Posterior cingulate gyrus (tissue), 11 donors: ENCODE data around the gene MESP2.

ENCODE experiments used
- DNase-seq, 10 donors: peaks; one replicate each; pipeline versions ENCODE4 v3.0.0 to v3.0.0-alpha.2; 2020 to 2021; ENCODE audit warnings: mixed read lengths in 3 of 10
- intact Hi-C: fragments of 100-400 bp; cut with DNase I; formaldehyde crosslinking; loops from one replicate; pipeline ENCODE4 v1.15.1; 2023

MESP2 gene

DNA sequence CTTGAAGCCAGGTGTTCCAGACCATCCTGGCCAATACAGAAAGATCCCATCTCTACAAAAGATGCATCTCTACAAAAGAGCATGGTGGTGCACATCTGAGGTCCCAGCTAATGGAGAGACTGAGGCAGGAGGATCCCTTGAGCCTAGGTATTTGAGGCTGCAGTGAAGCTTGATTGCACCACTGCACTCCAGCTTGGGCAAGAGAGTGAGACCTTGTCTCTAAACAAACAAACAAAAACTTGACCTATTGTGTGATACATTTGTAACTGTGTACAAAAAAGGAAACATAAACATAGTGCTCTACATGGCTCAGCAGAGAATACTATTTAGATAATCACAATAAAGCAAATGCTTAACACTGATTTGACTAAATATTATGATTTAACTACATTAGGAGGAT is 19.9 kb downstream of the MESP2 start:
- intact Hi-C loops: no loop called here
- DNase-seq: no peak

DNA sequence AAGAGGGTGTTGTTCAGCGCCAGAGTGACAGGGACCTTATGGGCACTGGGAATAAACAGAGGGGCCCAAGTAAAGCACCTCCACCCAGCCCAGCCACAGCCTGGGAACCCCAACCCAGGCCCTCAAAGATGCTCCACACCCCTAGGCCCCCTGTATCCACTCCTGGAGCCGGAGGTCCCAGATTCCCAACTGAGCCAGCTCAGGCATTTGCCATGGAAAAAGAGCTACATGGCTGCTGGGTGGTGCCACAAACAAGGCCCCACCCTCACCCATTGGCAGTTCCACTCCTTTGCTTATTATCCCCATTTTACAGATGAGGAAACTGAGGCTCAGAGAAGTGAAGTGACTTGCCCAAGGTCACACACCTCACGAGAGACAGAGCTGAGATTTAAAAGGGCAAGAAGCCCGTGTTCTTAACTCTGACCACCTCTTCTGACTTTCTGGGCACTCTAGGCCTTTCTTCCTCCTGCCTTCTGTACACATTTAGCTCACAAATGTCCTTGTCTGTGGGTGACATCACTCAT is 21.6 kb downstream of the MESP2 start:
- DNase-seq: peak in 1 of 10 donors; percentile 14

DNA sequence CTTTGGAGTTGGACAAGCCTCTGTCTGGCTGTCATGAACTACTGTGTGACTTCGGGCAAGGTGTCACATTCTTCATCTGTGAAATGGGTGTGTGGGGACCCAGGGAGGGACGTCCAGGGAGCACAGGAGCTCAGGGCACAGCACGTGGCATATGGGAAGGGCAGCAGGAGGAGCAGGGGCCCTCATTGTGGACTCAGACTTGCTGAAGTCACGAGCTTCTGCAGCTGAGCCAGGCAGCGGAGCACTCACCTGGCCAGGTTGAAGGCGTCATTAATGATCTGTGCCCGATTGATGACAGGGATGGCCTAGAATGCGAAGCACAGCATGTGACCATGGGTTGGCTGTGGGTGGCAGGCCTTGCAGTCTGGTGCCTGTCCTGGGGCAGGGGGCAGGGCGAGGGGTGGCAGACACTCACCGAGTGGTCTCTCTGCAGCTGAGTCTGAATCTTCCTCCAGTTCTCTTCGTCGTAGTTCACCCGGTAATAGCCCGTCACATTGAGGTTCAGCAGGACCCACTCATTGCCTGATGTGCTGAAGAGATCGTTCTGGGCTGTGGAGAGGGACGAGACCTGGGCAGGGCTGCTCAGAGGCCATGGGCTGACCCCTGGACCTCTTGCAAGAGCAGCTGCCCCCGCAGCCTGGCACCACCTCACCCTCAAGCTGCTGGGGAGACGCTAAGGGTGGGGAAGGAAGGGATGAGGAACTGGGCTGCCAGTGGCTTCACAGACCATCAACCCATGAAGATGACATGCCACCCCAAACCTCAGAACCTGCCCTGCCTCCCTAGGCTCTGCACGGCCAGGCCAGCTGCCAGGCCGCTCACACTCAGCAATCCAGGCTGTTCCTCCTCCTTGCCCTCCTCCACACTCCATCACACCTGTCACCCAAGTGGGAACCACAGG is 23.1 kb downstream of the MESP2 start:
- intact Hi-C loops: no loop called here
- peak in 3 of 10 donors; percentile 5 to 70 (median 64) for DNase-seq

More for the DNA sequence above, 21.6 kb downstream of the MESP2 start:
- intact Hi-C loops: no loop called here

DNA sequence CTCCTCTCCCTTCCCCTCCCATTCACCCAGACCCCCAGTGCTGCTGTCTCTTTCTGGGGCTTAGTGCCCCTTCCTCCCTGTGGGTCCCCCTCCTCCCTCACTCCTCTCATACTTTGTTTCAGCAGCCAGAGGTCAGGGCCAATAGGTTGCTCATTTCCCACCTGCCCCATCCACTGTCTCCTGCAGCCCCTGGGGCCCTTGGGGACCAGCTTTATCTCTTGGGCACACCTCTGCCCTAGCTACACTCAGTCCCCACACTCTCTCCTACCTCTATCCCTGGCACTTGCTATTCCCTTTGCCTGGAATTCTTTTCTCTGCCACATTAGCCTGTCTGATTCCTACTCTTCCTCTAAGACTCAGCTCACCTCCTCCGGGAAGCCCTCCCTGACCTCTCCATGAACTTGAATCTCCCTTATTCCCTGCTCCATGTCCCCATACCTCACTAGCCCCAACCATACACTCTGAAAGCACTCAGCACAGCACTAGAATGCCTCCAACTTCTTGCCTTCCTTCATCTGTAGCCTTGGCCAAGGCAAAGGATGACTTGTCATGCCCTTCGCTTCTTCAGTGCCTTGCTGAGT is 23.9 kb downstream of the MESP2 start:
- intact Hi-C loops: no loop called here

DNA sequence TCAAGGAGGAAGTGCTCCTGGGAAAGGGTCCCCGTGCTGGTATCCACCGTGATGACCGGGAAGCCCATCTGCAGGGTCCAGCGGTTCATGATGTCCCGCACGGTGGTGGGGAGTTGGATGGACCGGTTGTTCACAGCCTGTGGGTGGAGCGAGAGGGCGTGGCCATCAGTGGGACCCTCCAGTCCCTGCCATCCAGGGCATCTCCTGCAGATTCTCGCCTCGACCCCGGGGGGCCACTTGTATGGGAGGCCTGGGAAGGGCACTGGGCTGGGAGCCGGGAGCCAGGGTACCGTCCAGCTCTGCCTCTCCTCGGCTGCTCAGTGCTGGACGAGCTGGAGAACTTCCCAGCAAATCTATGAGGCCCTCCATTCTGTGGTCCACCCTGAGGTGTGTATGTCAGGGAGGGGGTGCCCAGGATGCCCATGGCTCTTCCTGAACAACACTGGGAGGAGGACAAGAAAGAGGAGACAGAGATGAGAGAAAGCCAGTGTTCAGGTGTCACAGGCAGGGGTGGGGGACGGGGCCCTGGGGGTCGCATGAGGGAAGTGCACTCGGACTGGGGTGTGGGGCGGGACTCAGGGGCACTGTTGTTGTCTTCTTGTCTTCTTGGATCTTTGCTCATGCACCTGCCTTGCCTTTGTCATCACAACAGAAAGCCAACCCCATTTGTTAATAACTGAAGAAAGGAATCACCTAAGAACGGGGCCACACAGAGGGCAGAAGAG is 25.5 kb downstream of the MESP2 start:
- intact Hi-C loops: no loop called here
- peak in 3 of 10 donors; percentile 12 to 80 (median 69) for DNase-seq

More for the DNA sequence above, 23.9 kb downstream of the MESP2 start:
- peak in 2 of 10 donors; percentile 3 to 31 for DNase-seq

DNA sequence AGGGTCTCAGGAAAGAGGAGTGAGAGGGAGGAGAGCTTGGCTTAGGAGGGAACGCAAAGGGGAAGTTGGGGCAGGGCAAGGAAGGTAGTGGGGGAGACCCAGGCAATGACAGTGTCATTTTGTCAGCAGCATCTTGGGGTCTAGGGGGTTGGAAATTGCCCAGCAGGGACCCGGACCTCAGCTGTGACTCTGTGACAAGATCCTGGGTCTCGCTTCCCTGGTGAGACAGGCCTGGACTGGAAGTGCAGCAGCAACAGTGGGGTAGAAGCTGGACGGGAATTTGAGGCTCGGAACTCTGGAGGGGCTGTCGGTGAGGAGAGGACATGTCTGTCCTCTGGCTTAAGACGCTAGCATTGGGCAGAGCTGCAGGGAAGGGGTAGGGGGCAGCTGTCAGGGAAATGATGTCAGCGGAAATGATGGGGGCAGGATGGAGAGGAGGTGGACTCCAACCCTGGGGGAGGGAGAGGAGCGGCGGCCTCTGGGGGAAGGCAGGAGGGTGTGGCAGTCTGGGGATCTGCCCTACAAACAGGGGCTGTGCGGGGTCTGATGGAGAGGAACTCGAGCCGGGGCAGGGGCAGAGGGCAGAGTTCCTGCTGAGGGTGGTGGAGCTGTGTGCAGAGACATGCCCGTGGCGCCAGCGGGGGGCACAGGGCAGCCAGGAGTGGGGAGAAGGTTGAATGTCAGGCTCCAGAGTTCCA is 26.2 kb downstream of the MESP2 start:
- intact Hi-C loops: no loop called here
- peak in 3 of 10 donors; percentile 27 to 72 (median 46) for DNase-seq

DNA sequence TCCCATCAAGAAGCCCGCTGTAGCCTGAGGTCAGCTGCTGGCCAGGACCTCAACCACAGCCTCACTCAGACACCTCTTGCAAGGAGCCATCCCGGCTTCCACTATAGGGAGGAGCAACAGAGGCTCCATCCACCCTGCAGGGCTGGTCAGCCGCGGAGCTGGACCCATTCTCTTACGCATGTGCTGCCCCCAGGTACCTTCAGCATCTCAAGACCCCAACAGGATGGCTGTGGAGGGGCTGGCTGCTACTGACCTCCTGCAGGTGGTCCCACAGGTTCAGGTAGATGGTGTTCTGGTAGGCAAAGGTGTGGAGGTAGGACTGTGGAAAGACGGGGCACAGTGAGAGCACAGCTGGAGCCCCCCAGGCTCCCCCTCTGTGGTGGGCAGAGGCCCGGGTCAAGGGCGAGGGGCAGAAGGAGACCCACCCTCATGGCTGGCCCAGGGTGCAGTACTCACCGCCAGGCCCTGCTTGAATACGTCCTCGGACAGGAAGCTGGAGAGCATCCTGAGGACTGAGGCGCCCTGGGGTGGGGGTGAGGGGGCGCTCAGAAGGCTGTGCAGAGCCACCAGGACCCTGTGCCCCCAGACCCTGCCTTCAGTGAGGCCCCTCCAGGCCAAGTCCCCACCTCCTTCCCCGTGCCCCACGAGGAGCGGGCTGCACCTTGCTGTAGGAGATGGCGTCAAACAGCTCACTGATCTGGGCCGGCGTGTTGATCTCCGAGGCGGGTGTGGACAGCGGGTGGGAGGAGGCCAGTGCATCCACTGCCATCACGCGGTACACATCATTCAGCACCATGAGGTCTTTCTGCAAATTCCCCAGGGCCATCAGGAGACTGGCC is 27.1 kb downstream of the MESP2 start:
- intact Hi-C loops: no loop called here
- peak in 3 of 10 donors; percentile 37 to 80 (median 70) for DNase-seq

DNA sequence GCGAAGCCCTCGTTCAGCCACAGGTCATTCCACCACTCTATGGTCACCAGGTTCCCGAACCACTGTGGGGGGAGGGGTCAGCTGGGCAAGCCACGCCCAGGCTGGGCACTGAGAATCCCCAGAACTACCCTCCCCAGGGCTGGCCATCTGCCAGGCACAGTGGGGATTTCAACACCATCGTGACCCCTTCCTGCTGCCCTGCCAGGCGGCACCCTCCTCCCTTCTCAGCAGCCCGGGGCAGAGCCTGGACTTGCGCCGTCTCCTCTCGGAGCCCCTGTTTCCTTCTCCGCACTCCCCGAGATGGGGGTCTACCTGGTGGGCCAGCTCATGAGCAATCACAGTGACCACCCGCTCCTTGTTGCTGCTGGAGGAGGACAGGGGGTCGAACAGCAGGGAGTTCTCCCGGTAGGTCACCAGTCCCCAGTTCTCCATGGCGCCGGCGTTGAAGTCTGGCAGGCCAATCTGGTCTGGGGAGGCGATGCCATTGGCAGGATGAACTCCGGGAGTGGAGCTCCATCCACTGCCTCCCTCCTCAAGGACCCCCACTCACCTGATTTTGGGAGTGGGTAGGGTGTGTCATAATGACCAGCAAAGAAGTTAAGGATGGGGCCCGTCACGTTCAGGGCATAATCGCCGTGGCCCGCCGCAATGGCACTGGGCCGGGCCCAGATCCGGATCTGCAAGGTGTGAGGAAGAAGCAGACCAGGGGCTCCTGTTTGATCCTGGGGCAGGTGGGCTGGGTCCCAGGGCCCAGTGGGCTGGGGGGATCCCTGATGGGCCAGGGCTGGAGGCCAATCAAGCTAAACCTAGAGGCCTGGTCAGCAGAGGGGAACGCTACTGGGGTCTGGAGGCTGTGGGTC is 28.0 kb downstream of the MESP2 start:
- intact Hi-C loops: no loop called here
- DNase-seq: peak in 3 of 10 donors; percentile 59 to 78 (median 71)

DNA sequence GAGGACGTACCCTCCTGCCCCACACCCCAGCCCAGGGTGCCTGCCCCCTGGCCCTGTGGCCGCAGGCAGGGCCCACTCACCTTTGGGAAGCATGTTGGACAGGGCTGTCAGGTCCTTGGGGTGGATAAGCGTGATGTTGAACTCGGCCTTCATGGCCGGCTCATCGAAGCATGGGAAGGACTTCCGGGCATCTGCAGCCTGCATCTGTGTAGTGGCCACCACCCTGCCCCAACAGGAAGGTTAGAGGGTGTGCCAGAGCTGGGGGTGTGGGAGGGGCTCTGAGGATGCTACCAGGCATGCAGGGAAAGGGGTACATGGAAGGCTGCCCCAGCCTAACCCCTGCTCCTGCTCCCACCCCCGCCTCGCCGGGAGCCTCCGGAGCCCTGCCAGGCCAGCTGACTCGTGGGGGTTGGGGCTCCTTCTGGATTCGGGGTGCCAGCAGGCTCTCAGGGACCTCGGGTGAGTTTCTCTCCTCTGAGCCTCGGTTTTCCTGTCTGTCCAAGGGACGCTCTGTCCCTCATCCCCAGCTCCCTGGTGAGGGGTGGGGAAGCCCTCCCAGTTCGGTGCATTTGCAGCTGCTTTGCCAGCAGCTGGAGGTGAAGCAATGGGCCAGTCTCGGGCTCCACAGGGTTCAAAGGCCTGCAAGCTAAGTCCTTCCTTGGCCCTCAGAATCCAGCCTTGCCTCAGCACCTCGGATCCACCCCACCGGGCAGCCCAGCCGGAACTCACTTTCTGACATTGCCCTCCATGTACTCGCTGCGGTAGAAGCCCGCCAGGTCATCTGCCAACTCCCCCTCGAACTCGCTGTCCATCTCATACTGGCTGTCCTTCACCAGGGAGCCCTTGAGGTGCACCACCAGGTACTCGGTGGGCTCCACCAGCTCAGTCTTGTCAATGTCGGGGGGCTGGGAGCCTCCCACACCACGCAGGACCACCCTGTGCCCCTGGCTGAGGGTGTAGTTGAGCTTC is 29.4 kb downstream of the MESP2 start:
- intact Hi-C loops: no loop called here
- DNase-seq: peak in 3 of 10 donors; percentile 30 to 76 (median 63)

DNA sequence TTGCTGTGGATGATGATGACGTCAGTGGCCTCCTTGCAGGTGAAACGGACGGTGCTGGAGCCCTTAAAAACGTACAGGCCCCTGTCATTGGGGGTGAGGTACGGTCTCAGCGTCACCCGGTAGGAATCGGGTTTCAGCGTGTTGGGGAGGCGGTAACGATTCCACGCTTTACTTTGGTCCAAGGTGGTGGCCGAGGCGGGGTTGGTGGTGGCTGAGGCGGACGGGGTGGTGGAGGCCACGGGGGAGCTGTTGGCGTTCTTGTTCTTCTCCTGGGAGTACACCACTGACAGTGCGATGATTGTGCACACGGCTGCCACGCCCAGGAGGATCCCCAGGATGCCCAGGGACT is 30.1 kb downstream of the MESP2 start:
- intact Hi-C loops: no loop called here
- peak in 2 of 10 donors; percentile 71 to 72 for DNase-seq

DNA sequence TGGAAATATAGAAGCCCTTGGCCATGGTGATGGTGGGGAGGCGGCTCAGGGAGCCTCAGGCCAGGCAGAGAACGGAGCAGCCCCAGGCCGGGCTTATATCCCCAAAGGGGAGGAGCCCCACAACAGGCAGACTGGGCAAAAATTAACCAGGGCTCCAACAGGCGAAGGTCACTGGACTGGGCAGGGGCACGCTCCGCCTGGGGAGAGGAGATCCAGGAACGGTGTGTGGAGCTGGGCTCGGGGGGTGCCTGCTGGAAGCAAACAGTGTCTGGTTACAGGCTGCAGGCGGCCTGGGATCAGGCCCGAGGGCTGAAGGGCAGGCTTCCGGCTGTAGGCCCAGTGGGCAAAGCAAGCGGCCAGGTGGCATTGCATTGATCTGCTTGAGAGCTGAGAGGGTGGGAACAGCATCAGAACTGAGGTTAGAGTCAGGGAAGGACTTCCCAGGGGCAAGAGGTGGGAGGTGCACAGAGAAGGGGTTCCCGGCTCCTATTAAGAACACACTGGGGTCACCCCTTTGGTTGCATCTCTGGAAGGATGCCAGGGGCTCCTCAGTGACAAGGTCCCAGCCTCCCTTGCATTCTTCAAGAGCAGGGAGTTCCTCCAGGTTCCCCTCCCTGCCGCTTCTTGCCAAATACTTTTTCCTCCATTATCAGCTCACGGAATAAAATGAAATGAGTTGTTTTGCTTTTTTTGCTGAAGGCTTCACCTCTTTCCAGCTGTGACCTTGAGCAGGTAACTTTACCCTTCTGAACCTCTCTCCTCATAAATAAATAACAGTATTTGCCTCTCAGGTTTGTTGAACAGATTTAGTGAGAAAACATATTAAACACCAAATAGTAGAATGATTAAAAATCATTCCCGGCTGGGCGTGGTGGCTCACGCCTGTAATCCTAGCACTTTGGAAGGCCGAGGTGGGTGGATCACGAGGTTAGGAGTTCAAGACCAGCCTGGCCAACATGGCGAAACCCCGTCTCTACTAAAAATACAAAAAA is 30.7 kb downstream of the MESP2 start:
- peak in 2 of 10 donors; percentile 67 to 77 for DNase-seq

DNA sequence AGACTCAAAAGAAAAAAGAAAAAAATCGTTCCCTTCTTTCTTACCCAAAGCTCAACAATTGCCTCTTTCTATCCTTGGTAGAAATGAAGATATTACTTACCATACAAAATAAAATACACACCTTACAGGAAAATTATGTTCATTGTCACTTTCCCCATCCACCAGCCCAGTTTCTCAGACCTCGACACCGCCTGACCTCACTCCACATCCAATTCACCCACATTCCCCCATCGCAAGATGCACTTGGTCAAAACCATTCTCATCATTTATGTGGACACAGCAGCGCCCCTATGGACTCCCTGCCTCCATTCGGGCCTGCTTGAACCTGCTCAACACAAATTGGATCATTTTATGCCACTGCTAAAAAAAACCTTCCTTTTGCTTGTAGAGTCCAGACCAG is 31.6 kb downstream of the MESP2 start:
- no peak for DNase-seq
- intact Hi-C loops: no loop called here

More for the DNA sequence above, 30.7 kb downstream of the MESP2 start:
- intact Hi-C loops: no loop called here

DNA sequence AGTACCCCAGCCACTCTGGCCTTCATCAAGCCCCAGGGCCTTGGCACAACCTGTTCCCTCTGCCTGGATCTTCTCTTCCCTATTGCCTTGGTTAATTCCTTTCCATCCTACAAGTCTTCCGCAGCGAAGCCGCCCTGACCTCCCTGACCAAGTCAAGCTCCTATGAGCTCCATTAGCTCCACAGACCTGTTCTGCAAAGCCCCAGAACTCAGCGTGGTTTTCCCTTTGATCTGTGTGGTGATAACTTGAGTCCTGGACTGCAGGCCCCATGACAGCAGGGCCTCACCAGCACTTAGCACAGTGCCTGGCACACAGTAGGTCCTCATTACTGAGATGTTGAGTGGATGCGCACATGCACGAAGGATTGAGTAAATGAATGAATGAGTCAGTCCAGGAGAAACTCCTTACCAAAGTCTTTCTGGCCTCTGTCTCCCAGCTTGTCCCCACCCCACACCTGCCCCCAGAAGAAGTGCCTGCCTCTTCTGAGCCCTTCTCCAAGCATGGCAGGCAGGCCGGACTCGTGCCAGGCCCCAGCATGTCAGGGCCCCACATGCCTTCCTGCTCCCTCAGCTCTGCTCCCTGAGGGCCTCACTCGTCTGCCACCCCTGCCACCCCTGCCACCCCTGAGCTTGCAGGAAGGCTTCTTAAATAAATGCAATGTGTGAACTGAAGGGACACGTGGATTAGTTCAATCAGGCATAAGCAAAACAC is 32.2 kb downstream of the MESP2 start:
- intact Hi-C loops: no loop called here
- DNase-seq: no peak

DNA sequence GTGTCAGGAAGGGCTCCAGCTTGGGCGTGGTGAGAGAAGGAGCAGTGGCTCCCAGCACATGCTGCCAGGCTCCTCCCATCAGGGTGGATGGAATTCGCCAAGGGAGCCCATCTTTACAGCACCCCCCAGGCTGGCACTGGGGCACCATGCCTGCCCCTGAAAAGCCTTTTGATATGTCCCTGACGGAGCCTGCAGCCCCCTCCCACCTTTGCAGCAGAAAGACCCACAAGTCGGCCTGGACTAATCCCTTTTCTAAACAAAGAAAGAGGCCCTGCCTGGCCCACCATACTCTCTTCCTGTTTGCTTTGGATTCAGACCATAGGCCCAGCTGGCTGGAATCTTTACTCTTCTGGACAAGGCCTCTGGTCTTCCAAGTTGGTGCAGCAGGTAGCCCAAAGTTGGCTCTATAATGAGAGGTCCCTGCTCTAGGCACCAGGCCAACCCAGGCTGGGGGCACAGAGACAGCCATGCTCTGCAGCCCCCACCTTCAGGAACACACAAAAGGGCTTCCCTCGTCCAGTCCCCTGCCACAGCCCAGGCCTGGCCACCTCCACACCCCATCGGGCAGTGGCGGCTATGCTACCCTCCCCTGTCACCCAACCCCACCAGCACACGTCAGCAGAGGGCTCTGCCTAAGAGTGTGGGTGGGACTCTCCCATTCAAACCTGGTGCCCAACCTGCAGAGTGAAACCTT is 33.1 kb downstream of the MESP2 start:
- DNase-seq: no peak

DNA sequence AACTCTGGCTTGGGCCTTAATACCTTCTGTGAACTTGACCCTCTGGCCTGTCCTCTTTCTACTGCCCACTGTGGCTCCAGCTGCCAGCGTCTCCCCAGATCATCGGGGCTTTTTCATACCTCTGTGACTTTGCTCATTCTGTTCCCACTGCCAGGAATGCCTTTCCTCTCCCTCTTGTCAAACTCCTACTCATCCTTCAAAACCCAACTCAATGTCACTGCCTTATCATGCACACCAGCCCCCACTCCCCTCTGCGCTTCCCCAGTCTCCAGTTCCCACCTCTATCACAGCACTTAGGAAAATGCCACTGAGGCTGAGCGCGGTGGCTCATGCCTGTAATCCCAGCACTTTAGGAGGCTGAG is 33.6 kb downstream of the MESP2 start:
- intact Hi-C loops: no loop called here
- no peak for DNase-seq

More for the DNA sequence above, 33.1 kb downstream of the MESP2 start:
- intact Hi-C loops: no loop called here
